Keratinocyte (primary cell): ENCODE data around the gene HRH3. TPM values are rescaled to one million over a fixed set of nuclear protein-coding genes. Genes with fewer than 3 reads are reported as not detected.

Experiments
- DNase-seq: peaks from one replicate; pipeline ENCODE4 v3.0.0-alpha.2; 2011; ENCODE audit warnings: low read depth, missing footprints, low spot score
- FAIRE-seq: peaks from 2 replicates; lab custom pipeline; 2011; peaks lifted over from hg19 to GRCh38; lab: Jason Lieb, UNC
- H2AFZ ChIP-seq: 2 replicates; pipeline ENCODE4 v1.6.0; 2012; ENCODE audit warnings: low read length, control low read depth, inconsistent platforms; ENCODE audit not compliant: control insufficient read depth
- H3K27ac ChIP-seq: 2 replicates; pipeline ENCODE4 v1.5.1; 2011; ENCODE audit warnings: low read length; ENCODE audit not compliant: control insufficient read depth, insufficient read depth
- H3K27me3 ChIP-seq: 3 replicates; pipeline ENCODE4 v1.6.0; 2011; ENCODE audit warnings: low read length; ENCODE audit not compliant: control insufficient read depth, insufficient read depth; ENCODE audit errors: extremely low read depth
- H3K36me3 ChIP-seq, 2 experiments: 2 replicates in 1 of 2; 3 replicates in 1 of 2; pipeline ENCODE4 v1.5.1; 2011; ENCODE audit warnings: low read length in 2 of 2, mild to moderate bottlenecking in 1 of 2; ENCODE audit not compliant: control insufficient read depth in 2 of 2, insufficient read depth in 2 of 2; ENCODE audit errors: extremely low read depth in 1 of 2
- H3K4me1 ChIP-seq: 3 replicates; pipeline ENCODE4 v1.5.1; 2011; ENCODE audit warnings: low read length; ENCODE audit not compliant: control insufficient read depth, insufficient read depth; ENCODE audit errors: extremely low read depth
- H3K4me2 ChIP-seq: 3 replicates; pipeline ENCODE4 v1.6.0; 2011; ENCODE audit warnings: low read depth, low read length; ENCODE audit not compliant: control insufficient read depth, insufficient read depth; ENCODE audit errors: extremely low read depth
- H3K4me3 ChIP-seq, 3 experiments: fragments of 200-600 bp in 1 of 3; sonication (generic) in 1 of 3; 2 replicates in 2 of 3; 3 replicates in 1 of 3; pipeline ENCODE4 v1.5.1; 2011 to 2016; ENCODE audit warnings: low read length in 3 of 3, mild to moderate bottlenecking in 3 of 3, control low read depth in 2 of 3, inconsistent platforms in 1 of 3, low read depth in 1 of 3, mixed read lengths in 1 of 3, mixed run types in 1 of 3, moderate library complexity in 1 of 3; ENCODE audit not compliant: control insufficient read depth in 2 of 3, insufficient read depth in 2 of 3; ENCODE audit errors: extremely low read depth in 1 of 3
- H3K79me2 ChIP-seq: 2 replicates; pipeline ENCODE4 v1.6.0; 2012; ENCODE audit warnings: low read length; ENCODE audit not compliant: control insufficient read depth, insufficient read depth
- H3K9ac ChIP-seq: 3 replicates; pipeline ENCODE4 v1.6.0; 2011; ENCODE audit warnings: low read length; ENCODE audit not compliant: control insufficient read depth, insufficient read depth; ENCODE audit errors: extremely low read depth
- H3K9me1 ChIP-seq: 3 replicates; pipeline ENCODE4 v1.6.0; 2011; ENCODE audit warnings: low read length; ENCODE audit not compliant: control insufficient read depth, insufficient read depth; ENCODE audit errors: extremely low read depth
- H3K9me3 ChIP-seq: 2 replicates; pipeline ENCODE4 v1.5.1; 2012; ENCODE audit warnings: low read depth, low read length; ENCODE audit not compliant: control insufficient read depth
- H4K20me1 ChIP-seq: 3 replicates; pipeline ENCODE4 v1.6.0; 2011; ENCODE audit warnings: low read length; ENCODE audit not compliant: control insufficient read depth, insufficient read depth; ENCODE audit errors: extremely low read depth
- CTCF ChIP-seq, 3 experiments: IDR thresholded peaks in 1 of 3; conservative IDR thresholded peaks in 1 of 3; optimal IDR thresholded peaks in 1 of 3; 2 replicates in 2 of 3; 3 replicates in 1 of 3; pipeline versions ENCODE3 to v1.5.1; 2011; ENCODE audit warnings: low read length in 3 of 3, mild to moderate bottlenecking in 3 of 3, moderate library complexity in 2 of 3, control low read depth in 1 of 3, inconsistent platforms in 1 of 3; ENCODE audit not compliant: insufficient read depth in 2 of 3; ENCODE audit errors: extremely low read depth in 1 of 3
- EZH2 ChIP-seq: IDR thresholded peaks from one replicate; pipeline ENCODE4 v1.6.1; 2012; ENCODE audit warnings: inconsistent platforms, mild to moderate bottlenecking, low read length, moderate library complexity
- dilution Hi-C: fragments of 300-500 bp; cut with MboI; formaldehyde crosslinking; loops from one replicate; pipeline ENCODE4 v1.7.0; 2020; ENCODE audit warnings: low sequenced_read_pairs; ENCODE audit not compliant: extremely low pct_ligation_motif_present
- polyA plus RNA-seq, 5 experiments: library from polyadenylated mRNA; depleted of rRNA in 3 of 5; stranded (reverse) in 3 of 5; stranded (forward) in 1 of 5; unstranded in 1 of 5; fragments of >200 nt; gene quantifications; 1 replicate in 1 of 5; 2 replicates in 3 of 5; 3 replicates in 1 of 5; pipeline versions ENCODE4 v1.2.1 to v1.2.3, GENCODE V29; 2011 to 2012; ENCODE audit warnings: missing spikeins in 2 of 5, low read depth in 1 of 5, low replicate concordance in 1 of 5

HRH3 gene
- polyA plus RNA-seq, 1 donor (not counting 4 experiments of a cell fraction or from before 2014, with no cell fraction given), result not detected

- Histone ChIP-seq H3K9ac (no peak overlapping the region), H3K9me3 (no peaks in the 10 kb centered on the region), H4K20me1 (peaks cover 9% of the 10 kb centered on the region), H3K4me2 (no peak overlapping the region), H3K27ac (no peak overlapping the region), H3K27me3 (peaks cover 77% of the 10 kb centered on the region), H3K79me2 (no peaks in the 10 kb centered on the region), H3K4me3 (no peak overlapping the region), H3K9me1 (no peaks in the 10 kb centered on the region), H3K36me3 (no peaks in the 10 kb centered on the region), H2AFZ (no peak overlapping the region), H3K4me1 (no peaks in the 10 kb centered on the region)
- TF ChIP-seq EZH2 (no peak), CTCF (optimal IDR thresholded peaks at IDR 0.05 in 1 of 3, IDR thresholded peaks at IDR 0.05 in 1 of 3, conservative IDR thresholded peaks at IDR 0.05 in 1 of 3; ENCODE audit: extremely low read depth in 1 of 3, insufficient read depth in 2 of 3, low read length in 3 of 3) (no peak)
- FAIRE-seq (no peak), DNase-seq (no peak)
- dilution Hi-C loops, result no loop called here
Measured at GRCh38 chr20:62215991-62216635, 4.0 kb downstream of the HRH3 start.

- Histone ChIP-seq H2AFZ (no peak overlapping the region), H3K27me3 (peaks cover 76% of the 10 kb centered on the region), H3K36me3 (no peaks in the 10 kb centered on the region), H3K27ac (no peak overlapping the region), H3K4me2 (no peak overlapping the region), H3K4me1 (no peaks in the 10 kb centered on the region), H3K4me3 (no peak overlapping the region), H4K20me1 (peaks cover 9% of the 10 kb centered on the region), H3K9me3 (no peaks in the 10 kb centered on the region), H3K9ac (no peak overlapping the region), H3K9me1 (no peaks in the 10 kb centered on the region), H3K79me2 (no peaks in the 10 kb centered on the region)
- no peak for TF ChIP-seq CTCF (optimal IDR thresholded peaks at IDR 0.05 in 1 of 3, IDR thresholded peaks at IDR 0.05 in 1 of 3, conservative IDR thresholded peaks at IDR 0.05 in 1 of 3; ENCODE audit: extremely low read depth in 1 of 3, insufficient read depth in 2 of 3, low read length in 3 of 3)
- no peak for TF ChIP-seq EZH2
- FAIRE-seq (no peak), DNase-seq (no peak)
- dilution Hi-C loops, result no loop called here
Measured at GRCh38 chr20:62215020-62215990, 4.8 kb downstream of the HRH3 start.
